GM23338 (cell line): Measurements from ENCODE around the gene LILRA6. TPM values are rescaled to one million over a fixed set of nuclear protein-coding genes. Genes with fewer than 3 reads are reported as not detected.

Experiments used
- ATAC-seq: fragments of 200-7000 bp; cut with Tn5 transposase; 3 replicates; pipeline ENCODE4 v1.9.1; 2020
- DNase-seq: peaks from one replicate; pipeline ENCODE4 v3.0.0-alpha.2; 2015; ENCODE audit warnings: low spot score
- H2AFZ ChIP-seq: fragments of 200-600 bp; sonication (generic); 2 replicates; pipeline ENCODE4 v1.8.0; 2016; ENCODE audit warnings: antibody characterized with exemption, mild to moderate bottlenecking, moderate library complexity
- H3F3A ChIP-seq: fragments of 200-600 bp; sonication (generic); replicated peaks from 2 replicates; pipeline ENCODE4 v1.8.0; 2017; ENCODE audit warnings: antibody characterized with exemption, mixed run types, low read depth
- H3K27ac ChIP-seq: fragments of 200-600 bp; sonication (generic); 2 replicates; pipeline ENCODE4 v1.6.1; 2016; ENCODE audit warnings: low read depth
- H3K27me3 ChIP-seq: fragments of 200-600 bp; sonication (generic); 2 replicates; pipeline ENCODE4 v1.8.0; 2016; ENCODE audit warnings: mild to moderate bottlenecking, mixed run types, moderate library complexity; ENCODE audit not compliant: insufficient read depth
- H3K36me3 ChIP-seq: fragments of 200-600 bp; sonication (generic); 2 replicates; pipeline ENCODE4 v1.8.0; 2016; ENCODE audit warnings: mild to moderate bottlenecking; ENCODE audit not compliant: insufficient read depth
- H3K4me1 ChIP-seq: fragments of 200-600 bp; sonication (generic); 2 replicates; pipeline ENCODE4 v1.8.0; 2016; ENCODE audit warnings: mild to moderate bottlenecking, moderate library complexity; ENCODE audit not compliant: insufficient read depth
- H3K4me2 ChIP-seq: fragments of 200-600 bp; sonication (generic); 2 replicates; pipeline ENCODE4 v1.7.1; 2017; ENCODE audit warnings: mixed run types
- H3K4me3 ChIP-seq: fragments of 200-600 bp; sonication (generic); 2 replicates; pipeline ENCODE4 v1.6.1; 2016; ENCODE audit warnings: mixed run types
- H3K79me2 ChIP-seq: fragments of 200-600 bp; sonication (generic); replicated peaks from 2 replicates; pipeline ENCODE4 v1.8.0; 2017; ENCODE audit warnings: mild to moderate bottlenecking; ENCODE audit not compliant: insufficient read depth
- H3K9me2 ChIP-seq: fragments of 200-600 bp; sonication (generic); 2 replicates; pipeline ENCODE4 v1.8.0; 2017; ENCODE audit not compliant: insufficient read depth
- H4K20me1 ChIP-seq: fragments of 200-600 bp; sonication (generic); replicated peaks from 2 replicates; pipeline ENCODE4 v1.8.0; 2017; ENCODE audit warnings: mild to moderate bottlenecking; ENCODE audit not compliant: insufficient read depth
- H3K27ac Mint-ChIP-seq: 2 replicates; pipeline ENCODE4 v1.8.0; 2020; ENCODE audit warnings: inconsistent platforms, mild to moderate bottlenecking, moderate library complexity, mixed read lengths
- H3K27me3 Mint-ChIP-seq: 3 replicates; pipeline ENCODE4 v1.8.0; 2022; ENCODE audit warnings: low read depth, mild to moderate bottlenecking, moderate library complexity, mixed read lengths, inconsistent platforms; ENCODE audit not compliant: insufficient read depth, poor library complexity
- H3K36me3 Mint-ChIP-seq: 3 replicates; pipeline ENCODE4 v1.8.0; 2021; ENCODE audit warnings: low read depth, mild to moderate bottlenecking, inconsistent platforms, moderate library complexity, mixed read lengths
- H3K4me1 Mint-ChIP-seq: 3 replicates; pipeline ENCODE4 v1.8.0; 2020; ENCODE audit warnings: mild to moderate bottlenecking, inconsistent platforms, mixed read lengths
- H3K4me3 Mint-ChIP-seq: 3 replicates; pipeline ENCODE4 v1.8.0; 2021; ENCODE audit warnings: moderate library complexity, mild to moderate bottlenecking, inconsistent platforms, mixed read lengths
- H3K9me3 Mint-ChIP-seq: 3 replicates; pipeline ENCODE4 v1.8.0; 2020; ENCODE audit warnings: moderate library complexity, mild to moderate bottlenecking, inconsistent platforms, mixed read lengths
- EZH2phosphoT487 ChIP-seq: fragments of 200-600 bp; sonication (generic); IDR thresholded peaks from one replicate; pipeline ENCODE4 v1.8.1; 2018; ENCODE audit warnings: antibody characterized with exemption; ENCODE audit not compliant: unreplicated experiment
- REST ChIP-seq: IDR thresholded peaks from one replicate; pipeline ENCODE4 v1.6.1; 2018; ENCODE audit warnings: antibody characterized with exemption; ENCODE audit not compliant: unreplicated experiment
- ZNF114 ChIP-seq: fragments of 250-450 bp; sonication (Bioruptor Pico); IDR thresholded peaks from 2 replicates; pipeline ENCODE4 v1.5.0; 2020; ENCODE audit warnings: mild to moderate bottlenecking, moderate library complexity
- ZNF331 ChIP-seq: fragments of 250-450 bp; sonication (Bioruptor Pico); IDR thresholded peaks from 2 replicates; pipeline ENCODE4 v1.5.0; 2020; ENCODE audit warnings: low read depth, mild to moderate bottlenecking, moderate library complexity
- polyA plus RNA-seq: library from polyadenylated mRNA; unstranded; fragments of >200 nt; fragmentation: Nextera tagmentation; extraction: Ambion mirVana; gene quantifications from 2 replicates; pipeline ENCODE4 v1.2.1, GENCODE V29; 2016
- total RNA-seq: library from RNA; depleted of rRNA; stranded (reverse); fragments of >200 nt; shearing (Covaris generic); gene quantifications from 2 replicates; pipeline ENCODE4 v1.2.3, GENCODE V29; 2014
- TF ChIP-seq, protein P1 (sequence below), 2 experiments: fragments of 200-600 bp in 1 of 2; sonication (generic) in 1 of 2; conservative IDR thresholded peaks; 2 replicates each; pipeline versions ENCODE4 v1.5.1 to v1.6.1; 2016 to 2017; ENCODE audit warnings: antibody characterized with exemption in 2 of 2, low read depth in 2 of 2, mild to moderate bottlenecking in 2 of 2, moderate library complexity in 1 of 2
- TF ChIP-seq, protein P2 (sequence below): IDR thresholded peaks from 2 replicates; pipeline ENCODE4 v1.6.1; 2016; ENCODE audit warnings: antibody characterized with exemption

LILRA6 gene
- total and polyA plus RNA-seq, 2 experiments from 2014 or later: not detected

- Mint-ChIP-seq H3K27ac (no peak overlapping the region), H3K36me3 (no peaks in the 10 kb centered on the region), H3K4me1 (peaks cover 4% of the 10 kb centered on the region; the same call in 1 of the 3 replicates), H3K9me3 (no peaks in the 10 kb centered on the region), H3K4me3 (no peak overlapping the region), H3K27me3 (peaks cover 5% of the 10 kb centered on the region)
- Histone ChIP-seq H3K9me2 (no peaks in the 10 kb centered on the region), H3F3A (no peaks in the 10 kb centered on the region), H3K27ac (no peak overlapping the region), H4K20me1 (no peaks in the 10 kb centered on the region), H3K79me2 (no peaks in the 10 kb centered on the region), H3K4me3 (no peak overlapping the region), H3K4me1 (no peaks in the 10 kb centered on the region), H3K4me2 (no peak overlapping the region), H3K27me3 (no peaks in the 10 kb centered on the region), H2AFZ (no peak overlapping the region), H3K36me3 (no peaks in the 10 kb centered on the region)
- TF ChIP-seq ZNF114 (CRISPR knock-in tag) (no peak), ZNF331 (CRISPR knock-in tag) (no peak), EZH2phosphoT487 (no peak)
- TF ChIP-seq, protein P1, sequence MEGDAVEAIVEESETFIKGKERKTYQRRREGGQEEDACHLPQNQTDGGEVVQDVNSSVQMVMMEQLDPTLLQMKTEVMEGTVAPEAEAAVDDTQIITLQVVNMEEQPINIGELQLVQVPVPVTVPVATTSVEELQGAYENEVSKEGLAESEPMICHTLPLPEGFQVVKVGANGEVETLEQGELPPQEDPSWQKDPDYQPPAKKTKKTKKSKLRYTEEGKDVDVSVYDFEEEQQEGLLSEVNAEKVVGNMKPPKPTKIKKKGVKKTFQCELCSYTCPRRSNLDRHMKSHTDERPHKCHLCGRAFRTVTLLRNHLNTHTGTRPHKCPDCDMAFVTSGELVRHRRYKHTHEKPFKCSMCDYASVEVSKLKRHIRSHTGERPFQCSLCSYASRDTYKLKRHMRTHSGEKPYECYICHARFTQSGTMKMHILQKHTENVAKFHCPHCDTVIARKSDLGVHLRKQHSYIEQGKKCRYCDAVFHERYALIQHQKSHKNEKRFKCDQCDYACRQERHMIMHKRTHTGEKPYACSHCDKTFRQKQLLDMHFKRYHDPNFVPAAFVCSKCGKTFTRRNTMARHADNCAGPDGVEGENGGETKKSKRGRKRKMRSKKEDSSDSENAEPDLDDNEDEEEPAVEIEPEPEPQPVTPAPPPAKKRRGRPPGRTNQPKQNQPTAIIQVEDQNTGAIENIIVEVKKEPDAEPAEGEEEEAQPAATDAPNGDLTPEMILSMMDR (conservative IDR thresholded peaks at IDR 0.05; ENCODE audit: low read depth in 2 of 2): no peak
- ATAC-seq (no peak), DNase-seq (no peak)
These were observed 9.7 kb upstream of the LILRA6 start for GRCh38 chr19:54252243-54252642.

GRCh38 chr19:54248016-54248601, 5.5 kb upstream of the LILRA6 start:
- H3K4me2 ChIP-seq: no peak overlapping the region
- TF ChIP-seq, protein P1 (conservative IDR thresholded peaks at IDR 0.05; ENCODE audit: low read depth in 2 of 2): no peak
- TF ChIP-seq REST: no peak
- TF ChIP-seq, protein P2, sequence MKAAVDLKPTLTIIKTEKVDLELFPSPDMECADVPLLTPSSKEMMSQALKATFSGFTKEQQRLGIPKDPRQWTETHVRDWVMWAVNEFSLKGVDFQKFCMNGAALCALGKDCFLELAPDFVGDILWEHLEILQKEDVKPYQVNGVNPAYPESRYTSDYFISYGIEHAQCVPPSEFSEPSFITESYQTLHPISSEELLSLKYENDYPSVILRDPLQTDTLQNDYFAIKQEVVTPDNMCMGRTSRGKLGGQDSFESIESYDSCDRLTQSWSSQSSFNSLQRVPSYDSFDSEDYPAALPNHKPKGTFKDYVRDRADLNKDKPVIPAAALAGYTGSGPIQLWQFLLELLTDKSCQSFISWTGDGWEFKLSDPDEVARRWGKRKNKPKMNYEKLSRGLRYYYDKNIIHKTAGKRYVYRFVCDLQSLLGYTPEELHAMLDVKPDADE: no peak

More at GRCh38 chr19:54248016-54248601, 5.5 kb upstream of the LILRA6 start:
- Mint-ChIP-seq H3K27me3 (no peaks in the 10 kb centered on the region), H3K4me1 (no peaks in the 10 kb centered on the region), H3K36me3 (no peaks in the 10 kb centered on the region), H3K9me3 (no peaks in the 10 kb centered on the region), H3K4me3 (no peak overlapping the region), H3K27ac (no peak overlapping the region)
- Histone ChIP-seq H3K79me2 (no peaks in the 10 kb centered on the region), H3F3A (no peaks in the 10 kb centered on the region), H3K27me3 (no peaks in the 10 kb centered on the region), H3K36me3 (no peaks in the 10 kb centered on the region), H3K9me2 (no peaks in the 10 kb centered on the region), H3K4me1 (no peaks in the 10 kb centered on the region), H2AFZ (no peak overlapping the region), H4K20me1 (no peaks in the 10 kb centered on the region), H3K4me3 (no peak overlapping the region), H3K27ac (no peak overlapping the region)
- no peak for DNase-seq
- no peak for ATAC-seq
